PC-9 (cell line): Measurements from ENCODE around the gene TNFSF4. TPM values are rescaled to one million over a fixed set of nuclear protein-coding genes. Genes with fewer than 3 reads are reported as not detected.

ENCODE experiments used
- Bru-seq: library from RNA; stranded (reverse); fragments of 400-500 nt; gene quantifications from one replicate; lab custom pipeline; 2021; lab: Mats Ljungman, UMichigan
- BruChase-seq, 2 experiments: library from RNA; stranded (reverse); fragments of 400-500 nt; gene quantifications; one replicate each; lab custom pipeline; 2021; lab: Mats Ljungman, UMichigan
- BruUV-seq: library from RNA; stranded (reverse); fragments of 400-500 nt; replicated peaks from 2 replicates; lab custom pipeline; 2021; lab: Mats Ljungman, UMichigan
- CTCF ChIA-PET: fragments of 300-600 bp; sonication (Branson Sonifier 250); formaldehyde crosslinking; loops from one replicate; lab custom pipeline; 2022; ENCODE audit warnings: antibody characterized with exemption; lab: Charles Lee
- POLR2A ChIA-PET: fragments of 300-600 bp; sonication (Branson Sonifier 250); formaldehyde crosslinking; loops from one replicate; lab custom pipeline; 2022; ENCODE audit warnings: antibody characterized with exemption; ENCODE audit not compliant: unreplicated experiment; lab: Charles Lee
- DNase-seq, 2 experiments: peaks; one replicate each; pipeline versions ENCODE4 v3.0.0 to v3.0.0-alpha.2; 2015 to 2022; ENCODE audit warnings: mixed read lengths in 1 of 2
- H2AFZ ChIP-seq: fragments of 200-600 bp; sonication (generic); 2 replicates; pipeline ENCODE4 v1.8.1; 2017; ENCODE audit warnings: antibody characterized with exemption
- H3F3A ChIP-seq: fragments of 200-600 bp; sonication (generic); 2 replicates; pipeline ENCODE4 v1.8.1; 2017; ENCODE audit warnings: antibody characterized with exemption, mild to moderate bottlenecking, low read depth; ENCODE audit not compliant: insufficient read depth
- H3K27ac ChIP-seq: fragments of 200-600 bp; sonication (generic); 2 replicates; pipeline ENCODE4 v1.6.1; 2016; ENCODE audit warnings: mixed run types
- H3K27me3 ChIP-seq: fragments of 200-600 bp; sonication (generic); 2 replicates; pipeline ENCODE4 v1.6.1; 2016; ENCODE audit warnings: low read depth, mixed run types; ENCODE audit not compliant: insufficient read depth
- H3K36me3 ChIP-seq: fragments of 200-600 bp; sonication (generic); 2 replicates; pipeline ENCODE4 v1.6.1; 2016; ENCODE audit warnings: low read depth, mixed run types
- H3K4me1 ChIP-seq: fragments of 200-600 bp; sonication (generic); replicated peaks from 2 replicates; pipeline ENCODE4 v1.6.1; 2016; ENCODE audit warnings: mixed run types; ENCODE audit not compliant: insufficient read depth
- H3K4me2 ChIP-seq: fragments of 200-600 bp; sonication (generic); 2 replicates; pipeline ENCODE4 v1.6.1; 2017; ENCODE audit warnings: mixed run types
- H3K4me3 ChIP-seq: fragments of 200-600 bp; sonication (generic); 2 replicates; pipeline ENCODE4 v1.6.1; 2016; ENCODE audit warnings: mixed run types
- H3K79me2 ChIP-seq: fragments of 200-600 bp; sonication (generic); 2 replicates; pipeline ENCODE4 v1.6.1; 2017; ENCODE audit warnings: low read depth, mixed run types
- H3K9me2 ChIP-seq: fragments of 200-600 bp; sonication (generic); 2 replicates; pipeline ENCODE4 v1.8.1; 2017; ENCODE audit warnings: mild to moderate bottlenecking; ENCODE audit not compliant: insufficient read depth
- H3K9me3 ChIP-seq: fragments of 200-600 bp; sonication (generic); 2 replicates; pipeline ENCODE4 v1.8.1; 2016; ENCODE audit warnings: low read depth; ENCODE audit not compliant: insufficient read depth
- H4K20me1 ChIP-seq: fragments of 200-600 bp; sonication (generic); 2 replicates; pipeline ENCODE4 v1.8.1; 2017; ENCODE audit not compliant: insufficient read depth
- CTCF ChIP-seq: fragments of 200-600 bp; sonication (generic); conservative IDR thresholded peaks from 2 replicates; pipeline ENCODE4 v1.6.1; 2017; ENCODE audit warnings: mixed run types, antibody characterized with exemption, mild to moderate bottlenecking, moderate library complexity
- EZH2 ChIP-seq: fragments of 200-600 bp; sonication (generic); IDR thresholded peaks from 2 replicates; pipeline ENCODE4 v1.8.0; 2017; ENCODE audit warnings: antibody characterized with exemption, low read depth
- intact Hi-C: fragments of 100-400 bp; cut with micrococcal nuclease; formaldehyde crosslinking; loops from one replicate; pipeline ENCODE4 v1.10.0; 2022; ENCODE audit not compliant: unreplicated experiment
- long read RNA-seq: library from polyadenylated mRNA; stranded (forward); transcript quantifications from one replicate; pipeline ENCODE4 v2.0.0, GENCODE V29; 2022
- total RNA-seq: library from RNA; stranded (reverse); gene quantifications from 2 replicates; pipeline ENCODE4 v1.2.3, GENCODE V29; 2021

Gene TNFSF4
- total RNA-seq (0.23 and 1.5 TPM in 2 replicates), Bru-seq, nascent RNA (percentile 41 among the genes with signal in this experiment), BruChase-seq, experiment 1, labeled RNA remaining after a 2-hour chase (percentile 38 among the genes with signal in this experiment), BruChase-seq, experiment 2, labeled RNA remaining after a 6-hour chase (percentile 26 among the genes with signal in this experiment)
- long read RNA-seq, partial matches to known transcripts, result 0 of 1 reads
- long read RNA-seq, other reads (novel, unspliced or antisense), result 1 of 1 reads

GRCh38 chr1:173206816-173207568, at the start of gene TNFSF4:
TSS of gene TNFSF4 (minus strand) at chr1:173207331. CDS start at chr1:173207176, 155 bp downstream.
- Histone ChIP-seq H3K4me1 (no peaks in the 10 kb centered on the region), H4K20me1 (no peaks in the 10 kb centered on the region), H3K4me2 (no peak within 1 kb of the TSS), H3K79me2 (no peaks in the 10 kb centered on the region), H3K36me3 (no peaks in the 10 kb centered on the region), H3K27me3 (no peaks in the 10 kb centered on the region), H3K27ac (no peak within 1 kb of the TSS), H3K9me3 (no peaks in the 10 kb centered on the region), H3F3A (no peaks in the 10 kb centered on the region), H3K4me3 (no peak within 1 kb of the TSS), H3K9me2 (no peaks in the 10 kb centered on the region), H2AFZ (no peak within 1 kb of the TSS)
- ChIA-PET POLR2A (no interaction called here), CTCF (no interaction called here)
- intact Hi-C loops, result no loop called here
- DNase-seq, result no peak
- TF ChIP-seq CTCF (no peak), EZH2 (no peak)
- no TSS peak for BruUV-seq

DNA sequence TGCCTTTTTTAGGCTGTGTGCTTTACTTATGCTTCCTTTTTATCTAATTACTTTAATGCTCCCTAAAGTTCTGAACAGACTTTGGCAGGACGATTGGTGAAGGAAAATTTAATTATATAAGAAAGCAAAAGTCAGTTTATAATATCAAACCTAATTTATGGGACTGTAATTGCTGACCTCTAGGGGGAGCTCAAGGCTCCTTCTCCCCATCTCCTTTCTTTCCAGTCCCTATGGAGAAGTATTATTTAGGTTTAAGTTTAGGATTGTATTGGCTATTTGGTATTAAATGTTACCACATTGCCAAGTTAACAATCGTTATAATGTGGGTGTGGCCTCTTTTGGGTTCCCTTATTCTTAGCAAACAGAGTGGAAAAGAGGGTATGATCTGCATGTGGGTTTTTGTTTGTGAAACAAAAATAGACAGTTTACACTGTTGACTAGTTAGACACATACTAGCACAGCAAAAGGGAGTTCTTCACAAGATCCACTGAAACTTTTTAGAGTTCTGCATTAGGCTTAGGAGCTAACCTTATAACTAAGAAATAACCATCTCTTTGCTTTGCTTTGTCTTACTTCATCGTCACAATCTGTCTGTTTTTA, 48.2 kb upstream of the TNFSF4 start:
- H3K27me3 ChIP-seq, result no peaks in the 10 kb centered on the region
- POLR2A ChIA-PET, result interaction anchor here (0.7 kb wide), 1 partner anchor 679 kb away, joined by 3 read pairs; no protein-coding TSS in a partner anchor
- intact Hi-C loops, result loop anchor here (5.0 kb wide), 3 partner anchors 152 to 428 kb away; no protein-coding TSS in a partner anchor
- H3K36me3 ChIP-seq, result no peaks in the 10 kb centered on the region
- H3K4me3 ChIP-seq, result no peak overlapping the region
- H3K27ac ChIP-seq, result no peak overlapping the region
- DNase-seq, result peak in 1 of 2 experiments; percentile 11
- H3K9me3 ChIP-seq, result no peaks in the 10 kb centered on the region
- H2AFZ ChIP-seq, result no peak overlapping the region
- no peaks in the 10 kb centered on the region for H3F3A ChIP-seq
- no peaks in the 10 kb centered on the region for H3K9me2 ChIP-seq
- CTCF ChIA-PET, result no interaction called here
- no peaks in the 10 kb centered on the region for H4K20me1 ChIP-seq
- peak; percentile 86 for TF ChIP-seq CTCF
- no peak for TF ChIP-seq EZH2
- no peaks in the 10 kb centered on the region for H3K79me2 ChIP-seq
- H3K4me2 ChIP-seq, result no peak overlapping the region
- H3K4me1 ChIP-seq, result no peaks in the 10 kb centered on the region
- BruUV-seq, result no TSS peak

- Histone ChIP-seq H3K9me2 (no peaks in the 10 kb centered on the region), H3K9me3 (no peaks in the 10 kb centered on the region), H4K20me1 (no peaks in the 10 kb centered on the region), H3F3A (no peaks in the 10 kb centered on the region), H3K4me3 (no peak overlapping the region), H3K79me2 (no peaks in the 10 kb centered on the region), H3K4me1 (no peaks in the 10 kb centered on the region), H3K4me2 (no peak overlapping the region), H3K36me3 (no peaks in the 10 kb centered on the region), H3K27ac (no peak overlapping the region), H3K27me3 (no peaks in the 10 kb centered on the region), H2AFZ (no peak overlapping the region)
- TF ChIP-seq EZH2, result no peak
- TF ChIP-seq CTCF, result no peak
- BruUV-seq, result no TSS peak
- CTCF ChIA-PET, result no interaction called here
- POLR2A ChIA-PET, result no interaction called here
- intact Hi-C loops, result no loop called here
- no peak for DNase-seq
Observed at GRCh38 chr1:173253046-173253445, 45.9 kb upstream of the TNFSF4 start.
